CD4-positive, alpha-beta T cell treated with Interleukin-4 for 1 hour (primary cell): ENCODE results near the gene NACC1.
A peak's percentile ranks its signal among the peaks of the same experiment; 100 is the strongest.

Experiments
- DNase-seq, 2 donors: peaks; one replicate each; pipeline ENCODE4 v3.0.0-alpha.2; 2020 to 2022

The NACC1 gene

GRCh38 chr19:13149628-13150186 is 31.6 kb downstream of the NACC1 start:
- DNase-seq, result no peak

- peak; percentile 95 for DNase-seq
Observed at GRCh38 chr19:13150187-13150930, 32.3 kb downstream of the NACC1 start, which contains the start of the genes IER2 and STX10. Gene IER2 (plus strand): TSS chr19:13150411. CDS start chr19:13153187, 2,776 bp downstream. Gene STX10 (minus strand): TSS chr19:13150375. CDS start chr19:13150173, 202 bp downstream.

GRCh38 chr19:13150931-13151604 is 33.0 kb downstream of the NACC1 start:
- peak in 1 of 2 donors; percentile 35 for DNase-seq

- peak; percentile 97 for DNase-seq
Observed at GRCh38 chr19:13151605-13152355, 33.7 kb downstream of the NACC1 start.

GRCh38 chr19:13152356-13152973 is 34.4 kb downstream of the NACC1 start:
- DNase-seq, result no peak

- peak; percentile 97 to 99 for DNase-seq
Observed at GRCh38 chr19:13152974-13153568, 35.0 kb downstream of the NACC1 start.

- peak in 1 of 2 donors; percentile 31 for DNase-seq
Observed at GRCh38 chr19:13153569-13154240, 35.6 kb downstream of the NACC1 start.

- DNase-seq, result peak; percentile 55 to 81
Observed at GRCh38 chr19:13154241-13154778, 36.2 kb downstream of the NACC1 start.

- DNase-seq, result peak; percentile 88 to 91
Observed at GRCh38 chr19:13154911-13155471, 36.9 kb downstream of the NACC1 start.

- peak; percentile 89 to 92 for DNase-seq
Observed at GRCh38 chr19:13155472-13156359, 37.7 kb downstream of the NACC1 start.

GRCh38 chr19:13159713-13160112 is 41.6 kb downstream of the NACC1 start:
- DNase-seq, result no peak

- DNase-seq, result no peak
Observed at GRCh38 chr19:13160557-13160956, 42.5 kb downstream of the NACC1 start.

GRCh38 chr19:13162724-13163608 is 44.9 kb downstream of the NACC1 start:
- peak; percentile 91 for DNase-seq

- DNase-seq, result peak; percentile 44 to 45
Observed at GRCh38 chr19:13163609-13164342, 45.7 kb downstream of the NACC1 start.

- DNase-seq, result peak; percentile 44 to 56
Observed at GRCh38 chr19:13164343-13165161, 46.5 kb downstream of the NACC1 start.

GRCh38 chr19:13165162-13165997 is 47.3 kb downstream of the NACC1 start:
- no peak for DNase-seq
